H54 (cell line): Measurements from ENCODE around the gene TEX19.
"Not testable (repeated sequence)": the region's sequence is repeated elsewhere in the genome, so short reads cannot be mapped to it uniquely, and the experiment has no call there.

Experiments used
- DNase-seq: peaks from one replicate; pipeline ENCODE4 v3.0.0; 2011; ENCODE audit warnings: low spot score, mixed read lengths; ENCODE audit not compliant: insufficient read length
- FAIRE-seq: peaks from 3 replicates; lab custom pipeline; 2011; peaks lifted over from hg19 to GRCh38; lab: Jason Lieb, UNC
- POLR2A ChIP-seq: IDR thresholded peaks from 2 replicates; pipeline ENCODE4 v1.6.1; 2011; ENCODE audit warnings: low read depth, mild to moderate bottlenecking, low read length

Gene TEX19

GRCh38 chr17:82338858-82339633 is 20.0 kb upstream of the TEX19 start:
- FAIRE-seq (no peak), DNase-seq (peak; percentile 94)

GRCh38 chr17:82339634-82340580 is 19.1 kb upstream of the TEX19 start:
- FAIRE-seq (no peak), DNase-seq (no peak)
- no peak for TF ChIP-seq POLR2A

More at GRCh38 chr17:82338858-82339633, 20.0 kb upstream of the TEX19 start:
- TF ChIP-seq POLR2A, result no peak

GRCh38 chr17:82342361-82343079 is 16.5 kb upstream of the TEX19 start:
- FAIRE-seq (no peak), DNase-seq (no peak)
- no peak for TF ChIP-seq POLR2A

GRCh38 chr17:82343560-82343959 is 15.5 kb upstream of the TEX19 start:
- FAIRE-seq, result no peak
- DNase-seq, result no peak
- TF ChIP-seq POLR2A, result no peak

GRCh38 chr17:82344175-82344907 is 14.7 kb upstream of the TEX19 start:
- no peak for TF ChIP-seq POLR2A
- no peak for FAIRE-seq
- DNase-seq, result no peak

GRCh38 chr17:82345151-82345976 is 13.7 kb upstream of the TEX19 start:
- no peak for FAIRE-seq
- TF ChIP-seq POLR2A, result no peak
- no peak for DNase-seq

GRCh38 chr17:82346342-82347300 is 12.4 kb upstream of the TEX19 start:
- no peak for TF ChIP-seq POLR2A
- FAIRE-seq (no peak), DNase-seq (no peak)

- not testable (repeated sequence) for DNase-seq, FAIRE-seq
Measured at GRCh38 chr17:82347994-82348393, 11.1 kb upstream of the TEX19 start.

- no peak for TF ChIP-seq POLR2A
- FAIRE-seq, result no peak
- no peak for DNase-seq
Measured at GRCh38 chr17:82348434-82348833, 10.6 kb upstream of the TEX19 start.

- no peak for FAIRE-seq
- TF ChIP-seq POLR2A, result no peak
- DNase-seq, result no peak
Measured at GRCh38 chr17:82348866-82349265, 10.2 kb upstream of the TEX19 start.

- no peak for TF ChIP-seq POLR2A
- no peak for DNase-seq
Measured at GRCh38 chr17:82349287-82349701, 9.8 kb upstream of the TEX19 start.

More at GRCh38 chr17:82349287-82349701, 9.8 kb upstream of the TEX19 start:
- no peak for FAIRE-seq
